ENCODE data around the gene RNASE13.

The RNASE13 gene, protein sequence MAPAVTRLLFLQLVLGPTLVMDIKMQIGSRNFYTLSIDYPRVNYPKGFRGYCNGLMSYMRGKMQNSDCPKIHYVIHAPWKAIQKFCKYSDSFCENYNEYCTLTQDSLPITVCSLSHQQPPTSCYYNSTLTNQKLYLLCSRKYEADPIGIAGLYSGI

DNA sequence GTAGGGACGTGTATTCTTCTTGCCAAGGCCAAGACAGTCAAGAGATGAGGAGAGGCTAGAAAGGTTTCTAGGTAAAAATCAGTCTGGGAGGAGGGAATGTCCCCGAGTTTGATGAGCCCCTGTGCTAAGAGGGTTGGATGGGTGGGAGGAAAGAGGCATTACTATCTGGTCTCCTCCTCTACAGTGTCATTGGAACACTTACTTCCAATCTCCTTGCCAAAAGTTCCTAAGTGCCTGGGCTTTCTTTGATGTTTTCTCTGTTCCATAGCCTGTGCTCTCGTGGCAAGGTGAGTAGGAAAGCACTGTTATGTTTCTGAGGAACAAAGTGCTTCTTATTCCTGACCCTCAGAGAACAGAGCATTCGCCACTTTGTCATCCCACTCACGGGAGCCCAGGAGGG lies at the start of gene RNASE13:
RNASE13 (minus strand) TSS at position 101 of the 400 bp plus-strand sequence. CDS start 519 bp downstream, outside the sequence.
- no peak for DNase-seq (ENCODE audit: low read depth)

DNA sequence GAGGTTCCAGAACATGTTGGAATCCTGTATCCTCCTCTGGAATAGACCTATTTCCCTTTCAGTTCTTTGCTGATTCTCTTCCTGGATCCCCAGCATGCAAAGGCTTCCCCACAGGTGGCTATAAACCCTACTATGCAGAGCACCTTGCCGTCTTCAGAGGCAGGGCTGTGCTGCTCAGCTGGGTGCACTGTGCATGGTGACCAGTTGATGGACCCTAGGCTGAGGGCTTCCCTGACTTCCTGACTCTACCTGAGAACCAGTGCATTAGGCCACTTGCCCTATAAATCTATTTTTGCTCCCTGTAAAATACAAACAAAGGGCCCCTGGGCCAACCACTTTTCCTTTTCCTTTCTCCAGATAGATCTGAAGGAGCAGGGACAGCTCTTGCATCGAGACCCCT lies 49.8 kb upstream of the RNASE13 start:
- DNase-seq (ENCODE audit: low read depth): no peak

DNA sequence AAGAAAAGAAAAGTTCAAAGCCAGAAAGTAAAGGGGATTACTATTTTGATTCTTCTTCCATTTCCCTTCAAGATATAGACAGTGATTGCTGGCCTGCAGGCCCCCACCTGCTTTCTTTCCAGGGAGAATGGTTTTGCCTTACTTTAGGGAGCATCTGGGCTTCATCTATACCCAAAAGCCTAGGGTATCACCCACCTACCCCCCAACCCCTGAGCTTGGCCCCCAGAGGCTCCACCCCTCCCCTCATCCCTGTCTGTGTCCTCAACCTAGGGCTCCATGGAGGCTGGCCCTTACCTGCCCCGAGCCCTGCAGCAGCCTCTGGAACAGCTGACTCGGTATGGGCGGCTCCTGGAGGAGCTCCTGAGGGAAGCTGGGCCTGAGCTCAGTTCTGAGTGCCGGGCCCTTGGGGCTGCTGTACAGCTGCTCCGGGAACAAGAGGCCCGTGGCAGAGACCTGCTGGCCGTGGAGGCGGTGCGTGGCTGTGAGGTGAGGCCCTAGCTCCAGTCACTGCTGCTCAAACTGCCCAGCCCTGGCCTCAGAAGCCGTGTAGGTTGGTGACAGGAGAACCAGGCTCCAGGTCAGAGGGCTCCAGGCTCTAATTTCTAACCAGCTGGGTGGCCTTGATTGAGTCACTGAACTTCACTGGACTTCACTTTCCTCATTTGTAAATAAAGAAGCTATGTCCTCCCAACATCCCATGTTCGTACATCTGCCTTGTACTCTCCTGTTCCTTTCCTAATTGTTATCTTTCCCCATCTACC lies 49.1 kb upstream of the RNASE13 start:
- no peak for DNase-seq (ENCODE audit: low read depth)

DNA sequence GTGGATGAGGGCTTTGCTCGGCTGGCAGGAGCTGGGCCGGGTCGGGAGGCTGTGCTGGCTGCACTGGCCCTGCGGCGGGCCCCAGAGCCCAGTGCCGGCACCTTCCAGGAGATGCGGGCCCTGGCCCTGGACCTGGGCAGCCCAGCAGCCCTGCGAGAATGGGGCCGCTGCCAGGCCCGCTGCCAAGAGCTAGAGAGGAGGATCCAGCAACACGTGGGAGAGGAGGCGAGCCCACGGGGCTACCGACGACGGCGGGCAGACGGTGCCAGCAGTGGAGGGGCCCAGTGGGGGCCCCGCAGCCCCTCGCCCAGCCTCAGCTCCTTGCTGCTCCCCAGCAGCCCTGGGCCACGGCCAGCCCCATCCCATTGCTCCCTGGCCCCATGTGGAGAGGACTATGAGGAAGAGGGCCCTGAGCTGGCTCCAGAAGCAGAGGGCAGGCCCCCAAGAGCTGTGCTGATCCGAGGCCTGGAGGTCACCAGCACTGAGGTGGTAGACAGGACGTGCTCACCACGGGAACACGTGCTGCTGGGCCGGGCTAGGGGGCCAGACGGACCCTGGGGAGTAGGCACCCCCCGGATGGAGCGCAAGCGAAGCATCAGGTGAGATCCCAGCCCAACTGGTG lies 47.0 kb upstream of the RNASE13 start:
- no peak for DNase-seq (ENCODE audit: low read depth)

DNA sequence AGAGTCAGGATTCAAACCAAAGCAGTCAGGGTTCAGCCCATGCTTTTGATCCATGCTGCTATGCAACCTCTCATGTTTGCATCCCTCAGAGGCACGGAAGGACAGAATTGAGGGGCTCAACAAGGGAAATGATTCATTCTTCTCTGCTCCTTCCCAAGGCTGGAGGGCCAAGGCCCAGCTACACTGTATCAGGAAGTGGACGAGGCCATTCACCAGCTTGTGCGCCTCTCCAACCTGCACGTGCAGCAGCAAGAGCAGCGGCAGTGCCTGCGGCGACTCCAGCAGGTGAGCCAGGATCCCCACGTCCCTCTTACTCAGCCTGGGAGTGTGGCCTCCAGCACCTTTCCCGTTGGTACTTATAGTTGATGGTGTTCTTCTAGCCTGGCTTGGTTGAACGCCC lies 44.1 kb upstream of the RNASE13 start:
- DNase-seq (ENCODE audit: low read depth): no peak

DNA sequence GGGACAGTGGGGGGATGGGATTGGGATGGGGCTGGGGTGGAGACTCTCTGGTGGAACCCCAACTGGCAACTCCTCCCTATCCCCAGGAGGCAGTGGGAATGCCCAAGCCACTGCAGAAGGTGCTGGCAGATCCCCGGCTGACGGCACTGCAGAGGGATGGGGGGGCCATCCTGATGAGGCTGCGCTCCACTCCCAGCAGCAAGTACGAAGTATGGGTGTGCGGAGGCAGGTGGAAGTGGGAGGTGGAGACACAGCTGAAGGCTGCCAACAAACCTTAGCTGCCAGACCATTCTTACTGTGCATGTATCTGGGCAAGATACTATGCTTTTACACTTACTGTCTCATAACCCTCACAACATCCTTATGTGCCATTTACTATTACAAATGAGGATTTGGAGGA lies 43.7 kb upstream of the RNASE13 start:
- no peak for DNase-seq (ENCODE audit: low read depth)

DNA sequence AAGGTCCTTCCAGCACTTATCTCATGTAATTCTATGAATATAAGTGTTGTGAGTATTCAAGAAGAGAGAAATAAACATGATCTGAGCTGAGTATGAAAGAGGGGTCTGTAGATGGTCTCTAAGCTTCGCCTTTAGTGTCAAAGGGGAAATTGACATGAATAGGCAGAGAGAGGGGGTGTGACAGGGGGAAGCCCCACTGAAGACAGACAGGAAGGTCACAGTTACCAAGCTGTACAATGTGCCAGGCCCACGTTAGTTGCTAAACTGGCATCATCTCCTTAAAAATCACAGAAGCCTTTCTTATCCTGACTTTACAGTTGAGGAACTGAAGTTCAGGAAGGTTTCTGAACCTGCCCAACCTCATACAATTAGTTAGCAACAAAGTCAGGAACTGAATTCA lies 43.1 kb upstream of the RNASE13 start:
- no peak for DNase-seq (ENCODE audit: low read depth)

DNA sequence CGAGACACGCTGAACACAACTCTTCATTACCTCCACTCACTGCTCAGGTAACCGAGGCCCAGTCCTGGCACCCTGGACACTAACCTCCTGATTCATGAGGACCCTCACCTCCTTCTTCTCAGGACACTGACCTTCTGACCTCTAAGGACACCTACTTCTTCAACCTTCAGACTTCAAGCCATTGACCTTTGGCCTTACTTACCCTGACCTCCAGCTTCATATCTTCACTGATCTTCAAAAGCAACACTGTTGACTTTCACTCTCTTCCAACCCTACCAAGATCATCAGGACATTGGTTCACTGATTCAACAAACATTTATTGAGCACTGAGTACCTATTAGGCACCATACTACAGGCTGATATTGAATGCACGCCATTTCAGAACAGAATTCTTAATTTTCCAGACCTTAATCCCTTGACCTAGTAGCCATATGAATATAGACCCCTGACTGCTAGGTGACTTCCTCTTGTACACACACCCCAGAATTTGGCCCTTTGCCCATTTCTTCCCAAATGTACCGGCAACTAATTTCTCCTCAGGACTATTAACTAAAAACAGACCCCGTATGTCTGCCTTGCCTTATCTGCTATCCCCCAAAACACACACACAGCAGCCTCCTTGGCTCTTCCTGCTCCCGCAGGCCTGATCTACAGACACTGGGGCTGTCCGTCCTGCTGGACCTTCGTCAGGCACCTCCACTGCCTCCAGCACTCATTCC lies 41.3 kb upstream of the RNASE13 start:
- no peak for DNase-seq (ENCODE audit: low read depth)

DNA sequence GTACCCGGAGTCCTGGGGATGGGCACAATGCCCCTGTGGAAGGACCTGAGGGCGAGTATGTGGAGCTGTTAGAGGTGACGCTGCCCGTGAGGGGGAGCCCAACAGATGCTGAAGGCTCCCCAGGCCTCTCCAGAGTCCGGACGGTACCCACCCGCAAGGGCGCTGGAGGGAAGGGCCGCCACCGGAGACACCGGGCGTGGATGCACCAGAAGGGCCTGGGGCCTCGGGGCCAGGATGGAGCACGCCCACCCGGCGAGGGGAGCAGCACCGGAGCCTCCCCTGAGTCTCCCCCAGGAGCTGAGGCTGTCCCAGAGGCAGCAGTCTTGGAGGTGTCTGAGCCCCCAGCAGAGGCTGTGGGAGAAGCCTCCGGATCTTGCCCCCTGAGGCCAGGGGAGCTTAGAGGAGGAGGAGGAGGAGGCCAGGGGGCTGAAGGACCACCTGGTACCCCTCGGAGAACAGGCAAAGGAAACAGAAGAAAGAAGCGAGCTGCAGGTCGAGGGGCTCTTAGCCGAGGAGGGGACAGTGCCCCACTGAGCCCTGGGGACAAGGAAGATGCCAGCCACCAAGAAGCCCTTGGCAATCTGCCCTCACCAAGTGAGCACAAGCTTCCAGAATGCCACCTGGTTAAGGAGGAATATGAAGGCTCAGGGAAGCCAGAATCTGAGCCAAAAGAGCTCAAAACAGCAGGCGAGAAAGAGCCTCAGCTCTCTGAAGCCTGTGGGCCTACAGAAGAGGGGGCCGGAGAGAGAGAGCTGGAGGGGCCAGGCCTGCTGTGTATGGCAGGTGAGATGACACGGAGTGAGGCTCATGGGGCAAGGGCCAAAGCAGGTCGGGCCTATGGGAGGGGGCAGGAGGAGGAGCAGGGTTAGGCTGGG lies 40.0 kb upstream of the RNASE13 start:
- no peak for DNase-seq (ENCODE audit: low read depth)

DNA sequence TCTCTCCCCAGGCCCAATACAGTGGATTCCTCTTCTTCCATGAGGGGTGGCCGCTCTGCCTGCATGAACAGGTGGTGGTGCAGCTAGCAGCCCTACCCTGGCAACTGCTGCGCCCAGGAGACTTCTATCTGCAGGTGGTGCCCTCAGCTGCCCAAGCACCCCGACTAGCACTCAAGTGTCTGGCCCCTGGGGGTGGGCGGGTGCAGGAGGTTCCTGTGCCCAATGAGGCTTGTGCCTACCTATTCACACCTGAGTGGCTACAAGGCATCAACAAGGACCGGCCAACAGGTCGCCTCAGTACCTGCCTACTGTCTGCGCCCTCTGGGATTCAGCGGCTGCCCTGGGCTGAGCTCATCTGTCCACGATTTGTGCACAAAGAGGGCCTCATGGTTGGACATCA lies 39.3 kb upstream of the RNASE13 start:
- DNase-seq (ENCODE audit: low read depth): no peak

DNA sequence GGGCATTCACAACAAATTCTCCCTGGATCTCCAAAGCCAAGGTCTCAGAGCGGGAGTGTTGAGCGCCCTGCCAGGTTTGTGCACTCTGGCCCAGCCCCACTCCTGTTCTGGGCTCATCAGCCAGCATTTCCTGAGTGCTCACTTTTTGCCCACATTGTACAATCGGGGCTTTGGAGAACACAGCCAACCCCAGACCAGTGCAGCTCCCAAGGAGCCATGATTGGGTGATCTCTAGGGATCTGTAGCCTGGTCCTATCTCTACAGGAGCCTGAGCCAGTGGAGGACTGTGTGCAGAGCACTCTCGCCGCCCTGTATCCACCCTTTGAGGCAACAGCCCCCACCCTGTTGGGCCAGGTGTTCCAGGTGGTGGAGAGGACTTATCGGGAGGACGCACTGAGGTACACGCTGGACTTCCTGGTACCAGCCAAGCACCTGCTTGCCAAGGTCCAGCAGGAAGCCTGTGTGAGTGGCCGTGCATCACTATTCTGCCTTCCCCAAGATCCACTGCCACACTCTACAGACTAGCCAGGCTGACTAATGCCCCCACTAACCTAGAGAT lies 38.3 kb upstream of the RNASE13 start:
- no peak for DNase-seq (ENCODE audit: low read depth)

DNA sequence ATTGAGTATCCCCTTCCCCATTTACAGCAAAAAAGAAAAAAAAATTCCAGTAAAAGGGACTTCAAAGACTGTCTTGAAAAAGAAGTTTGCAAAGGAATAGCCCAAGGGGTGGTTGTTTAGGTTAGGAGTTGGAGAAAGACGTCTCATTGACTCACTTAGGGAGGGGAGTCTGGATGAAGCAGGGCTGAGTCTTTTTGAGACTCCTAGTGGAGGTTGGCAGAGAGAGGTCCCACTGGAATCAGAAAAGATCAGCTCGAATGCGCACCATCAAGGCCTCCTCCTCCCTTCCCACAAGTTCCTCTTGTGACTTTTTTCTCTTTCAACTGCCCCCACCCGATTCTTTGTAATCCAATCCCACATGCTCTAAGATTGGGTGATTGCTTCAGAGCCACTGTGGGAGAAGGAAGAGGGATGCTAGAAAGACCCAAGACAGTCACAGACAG lies 37.4 kb upstream of the RNASE13 start:
- no peak for DNase-seq (ENCODE audit: low read depth)

DNA sequence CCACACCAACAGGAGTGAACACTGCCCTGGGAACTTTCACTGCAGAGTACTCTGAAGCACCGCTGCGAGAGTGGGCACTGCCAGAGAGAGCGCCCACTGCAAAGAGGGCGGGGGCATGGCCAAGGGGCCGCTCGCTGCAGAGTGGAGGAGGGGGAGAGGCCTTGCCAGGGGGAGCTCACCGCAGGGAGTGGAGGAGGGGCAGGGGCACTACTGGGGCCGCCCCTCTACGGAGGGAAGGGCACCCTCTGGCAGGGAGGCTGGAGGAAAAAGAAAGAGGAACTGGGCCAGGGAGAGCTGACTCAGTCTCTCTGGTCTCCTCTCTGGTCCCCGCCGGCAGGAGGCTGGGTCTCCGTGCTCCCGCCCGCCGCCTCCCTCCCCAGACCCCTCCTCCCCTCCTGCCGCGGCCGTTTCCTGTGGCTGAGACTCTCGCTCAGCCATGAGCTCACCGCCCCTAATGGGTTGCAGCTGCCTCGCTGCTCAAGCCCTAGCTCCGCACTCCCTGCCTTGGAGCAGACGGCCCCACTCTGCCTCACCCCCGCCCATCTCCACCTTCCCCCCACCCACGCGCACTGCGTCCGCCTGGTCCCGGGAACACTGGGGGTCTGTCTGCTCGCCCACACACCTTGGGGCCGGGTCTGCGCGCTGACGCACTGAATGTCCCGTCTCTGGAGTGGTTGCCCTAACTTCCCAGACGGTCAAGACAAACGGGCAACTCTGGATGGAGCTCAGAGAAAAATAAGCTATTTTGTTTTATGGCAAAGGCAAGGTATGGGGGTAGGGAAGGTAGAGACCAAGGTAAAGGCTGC lies 36.8 kb upstream of the RNASE13 start:
- DNase-seq (ENCODE audit: low read depth): no peak

DNA sequence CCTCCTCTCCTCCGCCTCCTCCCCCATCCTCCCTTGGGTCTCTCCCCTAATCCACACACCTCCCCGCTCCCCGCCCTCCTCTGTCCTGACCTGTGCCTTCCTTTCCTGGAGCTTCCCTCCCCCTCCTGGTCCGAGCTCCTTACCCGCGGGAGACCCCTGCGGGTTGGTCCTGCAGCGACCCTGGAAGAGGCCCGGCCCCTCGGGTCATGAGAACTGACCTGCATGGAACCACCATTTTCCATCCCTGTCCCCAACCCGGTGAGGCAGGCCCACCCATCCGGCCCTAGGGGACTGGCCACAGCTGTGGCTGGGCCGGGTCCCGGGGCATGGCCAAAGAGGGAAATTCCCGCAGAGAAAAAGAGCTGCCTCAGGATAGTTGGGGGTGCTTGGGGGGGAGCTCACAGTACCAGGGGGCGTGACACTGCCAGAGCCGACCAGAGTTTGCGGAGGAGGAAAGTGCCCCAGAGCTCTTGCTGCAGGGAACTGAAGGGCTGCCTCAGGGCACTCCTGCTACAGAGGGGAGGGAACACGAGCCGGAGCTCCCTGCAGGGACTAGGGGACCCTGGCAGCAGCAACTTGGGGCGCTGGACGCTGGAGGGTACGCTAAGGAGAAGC lies 36.1 kb upstream of the RNASE13 start:
- no peak for DNase-seq (ENCODE audit: low read depth)

DNA sequence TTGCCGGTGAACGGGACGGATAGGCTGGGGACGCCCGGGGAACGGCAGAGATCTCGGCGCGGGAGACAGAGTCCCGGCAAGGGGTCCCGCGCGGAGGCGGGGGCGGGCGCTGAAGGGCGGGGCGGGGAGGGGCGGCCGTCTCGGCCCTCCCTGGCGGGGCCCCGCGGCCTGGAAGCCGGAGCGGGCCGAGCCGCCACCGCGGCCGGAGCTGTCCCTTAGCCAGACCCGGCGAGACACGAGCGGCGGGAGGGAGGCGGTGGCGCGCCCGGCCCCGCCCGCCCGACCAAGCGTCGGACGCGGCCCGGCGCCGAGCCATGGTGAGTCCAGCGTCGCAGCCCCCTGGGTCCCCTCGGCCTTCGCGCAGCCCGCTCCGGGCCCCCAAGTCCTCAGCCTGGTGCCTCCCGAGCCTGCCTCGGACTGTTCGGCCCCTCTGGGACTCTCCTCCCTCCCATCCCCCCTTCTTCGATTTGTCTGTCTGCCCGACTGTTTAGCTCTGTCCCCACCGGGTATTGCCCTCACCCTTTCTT lies 35.5 kb upstream of the RNASE13 start, which contains the start of gene ARHGEF40:
ARHGEF40 (plus strand) TSS at position 222 of the 527 bp plus-strand sequence; CDS start at position 315, 93 bp downstream.
- no peak for DNase-seq (ENCODE audit: low read depth)

DNA sequence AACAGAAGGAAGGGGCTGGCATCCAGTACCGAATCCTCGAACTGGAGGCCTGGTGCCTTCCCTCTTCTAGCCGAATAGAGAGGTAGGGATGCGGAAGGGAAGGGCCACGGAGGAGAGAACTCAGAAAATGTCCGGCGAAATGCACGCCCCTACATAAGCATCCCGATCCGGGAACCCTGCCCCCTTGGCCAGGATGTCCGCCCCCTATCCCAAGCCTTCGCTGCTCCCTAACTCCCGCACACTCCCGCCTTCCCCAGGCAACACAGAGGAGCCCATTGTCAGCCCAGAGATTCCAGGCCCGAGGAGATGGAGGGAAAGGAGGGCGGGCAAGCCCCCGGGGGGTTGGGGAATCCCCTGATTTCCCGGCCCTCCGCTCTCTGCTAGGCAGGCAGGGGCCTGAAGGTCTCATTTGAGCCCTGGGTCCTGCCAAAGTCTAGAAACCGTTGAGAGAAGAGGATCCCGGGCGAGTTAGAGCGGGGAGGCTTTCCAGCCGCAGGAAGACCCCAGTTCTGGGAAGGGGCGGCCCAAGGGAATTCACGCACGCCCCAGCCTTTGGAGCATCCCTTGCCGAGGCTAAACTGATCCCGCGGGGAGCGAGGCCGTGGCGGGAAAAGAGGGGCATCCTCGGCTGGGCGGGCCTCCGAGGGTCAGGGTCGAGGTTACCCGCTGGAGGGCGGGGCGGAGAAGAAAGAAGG lies 34.9 kb upstream of the RNASE13 start:
- DNase-seq (ENCODE audit: low read depth): no peak

DNA sequence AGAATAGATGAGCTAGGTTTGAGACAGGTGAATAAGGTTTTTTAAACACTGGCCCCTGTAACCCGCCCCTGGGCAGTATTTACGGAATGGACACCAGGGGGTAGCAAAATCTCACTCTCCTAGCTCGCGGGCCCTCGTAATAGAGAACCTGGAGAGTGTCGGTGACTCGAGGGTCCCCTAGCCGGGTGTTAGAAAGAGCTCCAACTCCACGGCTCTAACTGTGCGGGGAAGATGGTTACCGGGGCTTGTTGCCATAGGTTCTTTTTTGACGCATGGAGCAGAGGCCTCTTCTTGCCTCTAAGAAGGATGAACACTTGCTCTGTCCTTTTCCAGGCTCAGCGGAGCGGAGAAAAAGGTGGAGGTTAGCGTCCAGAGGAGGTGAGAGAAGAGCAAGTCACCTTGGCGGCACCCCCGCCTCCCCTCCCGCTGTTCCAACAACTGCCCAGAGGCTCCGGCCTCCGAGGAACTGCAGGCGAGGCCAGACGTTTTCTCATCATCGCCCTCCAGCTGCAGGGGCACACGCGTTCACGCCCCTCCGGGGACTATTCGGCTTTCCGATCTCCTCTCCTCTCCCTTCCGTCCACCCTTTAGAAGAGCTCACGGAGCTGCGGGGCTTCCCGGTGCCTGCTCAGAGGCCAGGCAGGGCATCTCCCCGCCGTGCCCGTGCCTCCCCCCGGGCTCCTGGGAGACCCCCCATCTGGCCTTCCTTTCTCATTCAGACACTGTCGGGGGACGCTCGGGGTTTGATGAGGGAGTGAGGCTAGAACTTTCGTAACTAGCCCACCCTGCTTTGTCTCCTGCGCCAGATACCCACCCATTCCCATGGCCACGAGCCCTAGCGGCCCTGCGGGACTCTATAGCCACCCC lies 34.1 kb upstream of the RNASE13 start:
- no peak for DNase-seq (ENCODE audit: low read depth)

DNA sequence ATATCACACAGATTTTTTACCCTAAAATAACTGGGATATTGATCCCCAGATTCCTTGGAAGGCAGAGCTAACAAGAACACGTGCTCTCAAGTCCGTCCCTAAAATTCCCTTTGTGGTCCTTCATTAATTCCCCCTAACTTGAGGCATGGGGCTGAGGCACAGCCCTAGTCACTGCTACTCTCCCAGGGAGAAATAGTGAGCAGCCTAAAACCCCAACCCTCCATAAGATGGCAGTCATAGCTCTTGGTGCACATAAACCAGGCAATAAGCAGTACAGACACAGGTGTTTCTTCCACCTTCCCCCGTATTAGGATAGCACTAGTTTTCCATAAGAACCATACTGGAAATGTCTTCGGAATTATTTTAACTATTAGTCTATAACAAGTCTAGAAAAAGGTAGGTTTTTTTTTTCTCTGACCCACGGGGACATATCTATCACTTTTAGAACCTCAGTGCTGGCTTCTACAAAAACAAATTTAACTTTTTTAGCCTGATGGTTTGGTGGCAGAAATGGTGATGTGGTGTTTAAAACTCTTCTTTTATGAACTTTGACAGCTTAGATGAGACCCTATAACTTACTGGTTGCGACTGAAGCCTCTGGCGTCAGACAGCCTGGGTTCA lies 32.4 kb upstream of the RNASE13 start:
- DNase-seq (ENCODE audit: low read depth): no peak

Measured in stimulated activated CD8-positive, alpha-beta memory T cell treated with anti-CD3 and anti-CD28 coated beads, Interleukin-15, amount 100 ng/mL, for 1 hour (primary cell).